ENCODE measurements around the gene NAP1L3.
A peak's percentile ranks its signal among the peaks of the same experiment; 100 is the strongest.

Gene NAP1L3, protein sequence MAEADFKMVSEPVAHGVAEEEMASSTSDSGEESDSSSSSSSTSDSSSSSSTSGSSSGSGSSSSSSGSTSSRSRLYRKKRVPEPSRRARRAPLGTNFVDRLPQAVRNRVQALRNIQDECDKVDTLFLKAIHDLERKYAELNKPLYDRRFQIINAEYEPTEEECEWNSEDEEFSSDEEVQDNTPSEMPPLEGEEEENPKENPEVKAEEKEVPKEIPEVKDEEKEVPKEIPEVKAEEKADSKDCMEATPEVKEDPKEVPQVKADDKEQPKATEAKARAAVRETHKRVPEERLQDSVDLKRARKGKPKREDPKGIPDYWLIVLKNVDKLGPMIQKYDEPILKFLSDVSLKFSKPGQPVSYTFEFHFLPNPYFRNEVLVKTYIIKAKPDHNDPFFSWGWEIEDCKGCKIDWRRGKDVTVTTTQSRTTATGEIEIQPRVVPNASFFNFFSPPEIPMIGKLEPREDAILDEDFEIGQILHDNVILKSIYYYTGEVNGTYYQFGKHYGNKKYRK

DNA sequence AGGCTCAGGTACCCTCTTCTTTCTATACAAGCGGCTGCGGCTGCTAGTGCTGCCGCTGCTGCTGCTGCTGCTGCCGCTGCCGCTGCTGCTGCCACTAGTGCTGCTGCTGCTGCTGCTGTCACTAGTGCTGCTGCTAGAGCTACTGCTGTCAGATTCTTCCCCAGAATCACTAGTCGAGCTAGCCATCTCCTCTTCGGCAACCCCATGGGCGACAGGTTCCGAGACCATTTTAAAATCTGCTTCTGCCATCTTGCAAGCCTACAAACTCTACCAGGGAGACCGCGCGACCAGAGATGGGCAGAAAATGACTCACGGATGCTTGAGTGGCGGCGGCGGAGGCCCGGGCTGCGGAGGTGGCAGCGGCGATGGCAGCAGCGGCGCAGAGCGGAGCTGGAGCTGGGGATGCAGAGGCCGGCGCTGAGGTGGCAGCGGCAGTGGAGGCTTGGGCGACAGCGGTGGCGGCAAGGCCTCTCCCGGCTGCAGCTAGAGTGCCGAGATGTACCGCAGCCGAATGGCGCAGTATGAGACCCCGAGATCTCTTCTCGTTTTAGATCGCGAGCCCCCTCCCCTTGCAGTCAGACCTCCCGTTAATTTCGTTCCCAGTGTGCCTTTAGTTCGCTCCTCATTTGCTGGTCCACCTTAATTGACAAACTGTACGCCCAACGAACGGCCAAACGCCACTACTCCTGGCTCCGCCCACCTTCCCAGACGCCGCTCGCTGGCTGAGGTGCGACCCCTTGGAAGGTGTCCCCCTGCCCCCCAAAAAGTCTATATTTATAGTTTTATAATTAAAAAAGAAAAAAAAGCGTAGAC is at the start of gene NAP1L3:
Gene NAP1L3, minus strand, starts transcription at position 523 of the 813 bp plus-strand sequence. Its CDS starts 274 bp downstream, at position 249.
- DNase-seq, result peak; percentile 85

DNA sequence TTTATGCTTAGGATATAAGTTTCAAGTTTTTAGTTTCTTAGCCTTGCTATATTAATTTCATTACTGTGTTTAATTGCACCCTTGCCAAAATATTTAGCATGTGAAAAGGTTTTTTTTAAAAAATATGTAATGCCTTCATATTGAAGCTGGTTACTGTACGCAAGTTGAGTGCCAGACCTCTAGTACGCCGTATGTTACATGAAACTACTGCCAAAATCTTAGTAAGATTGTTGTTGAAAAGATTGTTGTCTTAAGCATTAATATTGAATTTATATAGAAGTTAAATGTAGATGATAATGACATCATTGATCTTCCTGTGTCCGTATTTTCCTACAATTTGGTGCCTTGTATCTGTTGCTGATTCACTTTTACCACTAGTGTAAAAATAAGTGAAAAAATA is 37.7 kb upstream of the NAP1L3 start:
- no peak for DNase-seq

DNA sequence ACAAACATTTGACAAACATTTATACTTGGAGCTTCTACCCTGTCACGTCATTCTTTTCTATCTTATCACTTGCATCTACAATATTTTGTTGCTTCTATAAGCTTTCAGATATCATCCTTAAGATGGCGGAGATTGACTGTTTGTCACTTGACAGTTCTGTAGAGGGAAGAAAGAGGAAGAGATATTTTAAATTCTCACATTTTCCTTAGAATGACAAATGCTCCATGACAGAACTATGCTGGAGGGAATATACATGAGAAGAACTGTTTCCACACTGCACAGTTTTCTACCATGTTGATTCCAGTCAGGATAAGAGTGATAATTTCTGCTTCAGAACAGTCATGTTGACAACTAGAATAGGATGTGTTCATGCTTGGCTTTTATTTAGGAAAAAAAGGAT is 30.3 kb upstream of the NAP1L3 start:
- DNase-seq, result no peak

DNA sequence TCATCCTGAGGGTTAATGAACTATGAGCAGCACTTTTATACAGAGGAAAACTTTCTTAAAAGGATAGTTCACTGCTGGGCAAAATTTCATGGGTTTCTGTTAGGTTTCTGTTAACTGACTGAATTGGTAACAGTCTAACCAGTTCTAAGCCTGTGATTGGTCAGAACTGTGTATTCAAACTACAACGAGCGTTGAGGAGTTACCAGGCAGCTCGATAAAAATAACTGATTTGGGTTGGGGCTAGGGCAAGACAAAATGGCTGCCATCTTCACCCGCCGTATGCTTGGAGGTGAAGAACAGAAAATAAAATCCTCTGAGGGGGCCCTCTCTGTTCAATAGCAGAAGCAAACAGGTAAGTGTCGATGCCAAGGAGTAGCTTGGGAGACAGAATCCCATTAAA is 22.6 kb upstream of the NAP1L3 start:
- no peak for DNase-seq

DNA sequence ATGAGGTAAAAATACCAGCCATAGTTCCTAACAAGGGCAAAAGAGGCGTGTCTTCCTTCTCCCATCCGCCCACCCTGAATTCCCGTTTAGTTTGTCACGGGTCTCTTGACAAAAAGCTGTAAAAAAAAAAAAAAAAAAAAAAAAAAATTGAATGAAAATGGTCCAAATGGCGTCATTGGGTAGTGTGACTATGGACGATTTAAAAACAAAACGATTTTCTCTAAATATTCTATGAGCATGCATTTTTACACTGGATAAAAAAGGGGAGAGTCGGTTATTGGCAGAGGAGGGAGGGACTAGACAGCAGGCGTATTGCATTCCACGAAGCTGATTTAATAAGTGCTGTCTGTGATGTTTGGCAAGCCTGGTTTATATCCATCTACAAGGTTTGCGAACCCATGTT is 492 bp upstream of the NAP1L3 start, which contains the start of gene FAM133A:
Gene FAM133A, plus strand, starts transcription at position 338 of the 403 bp plus-strand sequence. CDS start 35,214 bp downstream, outside the sequence.
- DNase-seq, result peak; percentile 50

DNA sequence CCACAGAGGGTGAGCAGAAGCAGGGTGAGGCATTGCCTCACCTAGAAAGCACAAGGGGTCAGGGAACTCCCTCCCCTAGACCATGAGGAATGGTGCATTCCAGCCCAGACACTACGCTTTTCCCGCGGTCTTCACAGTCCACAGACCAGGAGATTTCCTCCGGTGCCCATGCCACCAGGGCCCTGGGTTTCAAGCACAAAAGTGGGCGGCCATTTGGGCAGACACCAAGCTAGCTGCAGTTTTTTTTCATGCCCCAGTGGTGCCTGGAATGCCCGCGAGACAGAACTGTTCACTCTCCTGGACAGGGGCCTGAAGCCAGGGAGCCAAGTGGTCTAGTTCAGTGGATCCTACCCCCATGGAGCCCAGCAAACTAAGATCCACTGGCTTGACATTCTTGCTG is 12.8 kb downstream of the NAP1L3 start:
- DNase-seq, result no peak

DNA sequence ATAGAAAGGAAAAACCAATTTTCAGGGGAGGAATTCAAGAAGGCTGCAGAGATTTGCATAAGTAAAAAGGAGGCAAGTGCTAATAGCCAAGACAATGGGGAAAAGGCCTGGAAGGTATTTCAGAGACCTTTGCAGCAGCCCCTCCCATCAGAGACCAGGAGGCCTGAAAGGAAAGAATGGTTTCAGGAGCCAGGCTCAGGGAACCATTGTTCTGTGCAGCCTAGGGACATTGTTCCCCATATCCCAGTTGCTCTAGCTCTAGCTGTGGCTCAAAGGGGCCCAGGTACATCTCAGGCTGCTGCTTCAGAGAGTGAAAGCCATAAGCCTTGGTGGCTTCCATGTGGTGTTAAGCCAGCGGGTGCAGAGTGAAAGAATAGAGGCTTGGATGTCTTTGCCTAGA is 24.0 kb downstream of the NAP1L3 start:
- no peak for DNase-seq

DNA sequence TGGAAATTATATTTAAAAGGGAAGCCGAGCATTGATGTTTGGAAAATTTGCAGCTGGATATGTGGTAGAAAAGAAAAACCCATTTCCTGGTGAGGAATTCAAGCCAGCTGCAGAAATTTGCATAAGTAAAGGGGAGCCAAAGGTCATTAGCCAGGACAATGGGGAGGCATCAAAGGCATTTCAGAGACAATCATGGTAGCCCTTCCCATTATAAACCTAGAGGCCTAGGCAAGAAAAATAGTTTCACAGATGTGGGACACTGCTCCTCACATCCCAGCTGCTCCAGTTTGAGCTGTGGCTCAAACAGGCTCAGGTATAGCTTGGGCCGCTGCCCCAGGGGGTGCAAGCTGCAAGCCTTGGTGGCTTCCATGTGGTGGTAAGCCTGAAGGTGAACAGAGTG is 35.8 kb downstream of the NAP1L3 start:
- no peak for DNase-seq
